HFF-Myc (cell line): Measurements from ENCODE around the gene PLP2.

Source experiments
- DNase-seq: peaks from one replicate; pipeline ENCODE4 v3.0.0-alpha.2; 2011; ENCODE audit warnings: low read depth; ENCODE audit errors: extremely low read depth
- H3K4me3 ChIP-seq: replicated peaks from 2 replicates; pipeline ENCODE4 v1.5.1; 2011; ENCODE audit warnings: low read depth, mild to moderate bottlenecking, control low read depth, low read length
- TF ChIP-seq, protein P1 (sequence below): IDR thresholded peaks from 2 replicates; pipeline ENCODE4 v1.5.1; 2012; ENCODE audit warnings: mild to moderate bottlenecking, low read depth, low read length, control low read depth; ENCODE audit errors: missing control alignments

PLP2 gene

DNA sequence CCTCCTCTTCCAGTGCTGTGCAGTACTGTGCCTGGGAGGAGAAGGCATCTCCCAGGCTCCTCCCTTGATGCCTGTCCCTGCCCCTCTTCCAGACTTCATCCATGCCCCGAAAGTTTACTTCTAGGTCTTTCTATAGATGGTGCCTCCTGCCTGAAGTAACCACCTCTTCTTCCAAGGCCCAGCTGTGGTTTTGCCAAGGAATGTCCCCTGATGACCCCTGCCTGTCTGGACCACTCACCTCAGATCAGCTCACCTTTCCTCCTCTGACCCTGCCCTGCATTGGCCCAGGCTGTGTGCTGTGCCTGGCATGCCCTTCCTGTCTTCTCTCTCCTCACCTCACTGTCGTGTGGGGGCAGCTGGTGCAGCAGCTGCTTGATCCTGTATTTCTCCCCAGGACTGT, 7.7 kb downstream of the PLP2 start:
- TF ChIP-seq, protein P1, sequence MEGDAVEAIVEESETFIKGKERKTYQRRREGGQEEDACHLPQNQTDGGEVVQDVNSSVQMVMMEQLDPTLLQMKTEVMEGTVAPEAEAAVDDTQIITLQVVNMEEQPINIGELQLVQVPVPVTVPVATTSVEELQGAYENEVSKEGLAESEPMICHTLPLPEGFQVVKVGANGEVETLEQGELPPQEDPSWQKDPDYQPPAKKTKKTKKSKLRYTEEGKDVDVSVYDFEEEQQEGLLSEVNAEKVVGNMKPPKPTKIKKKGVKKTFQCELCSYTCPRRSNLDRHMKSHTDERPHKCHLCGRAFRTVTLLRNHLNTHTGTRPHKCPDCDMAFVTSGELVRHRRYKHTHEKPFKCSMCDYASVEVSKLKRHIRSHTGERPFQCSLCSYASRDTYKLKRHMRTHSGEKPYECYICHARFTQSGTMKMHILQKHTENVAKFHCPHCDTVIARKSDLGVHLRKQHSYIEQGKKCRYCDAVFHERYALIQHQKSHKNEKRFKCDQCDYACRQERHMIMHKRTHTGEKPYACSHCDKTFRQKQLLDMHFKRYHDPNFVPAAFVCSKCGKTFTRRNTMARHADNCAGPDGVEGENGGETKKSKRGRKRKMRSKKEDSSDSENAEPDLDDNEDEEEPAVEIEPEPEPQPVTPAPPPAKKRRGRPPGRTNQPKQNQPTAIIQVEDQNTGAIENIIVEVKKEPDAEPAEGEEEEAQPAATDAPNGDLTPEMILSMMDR = no peak
- no peak overlapping the region for H3K4me3 ChIP-seq
- no peak for DNase-seq

DNA sequence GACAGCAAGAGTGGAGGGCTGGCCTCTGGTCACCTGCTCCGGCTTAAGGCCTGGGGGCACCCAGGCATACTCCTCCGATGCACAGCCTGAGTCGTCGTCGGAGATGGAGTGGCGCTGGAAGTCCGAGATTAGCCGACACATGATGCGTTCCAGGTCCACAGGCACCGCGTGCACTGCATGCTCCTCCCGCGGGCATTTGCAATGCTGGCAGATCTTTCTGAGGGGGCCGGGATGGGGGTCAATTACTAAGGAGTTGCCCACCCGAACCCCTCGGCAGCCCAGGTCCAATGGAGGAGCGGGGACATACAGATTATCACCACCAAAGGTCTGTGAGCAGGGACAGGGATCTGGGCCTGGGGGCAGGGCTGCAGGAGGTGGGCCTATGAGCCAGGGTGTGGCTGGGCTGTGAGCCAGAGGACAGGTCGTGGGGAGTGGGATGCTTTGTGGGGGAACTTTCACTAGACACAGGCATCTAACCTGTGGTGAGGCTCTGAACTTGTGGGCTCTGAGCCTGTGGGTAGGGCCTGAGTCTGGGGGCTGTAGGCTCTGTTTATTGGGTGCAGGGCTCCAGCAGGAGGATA, 12.1 kb downstream of the PLP2 start:
- DNase-seq = no peak
- H3K4me3 ChIP-seq = peak overlapping the region; percentile 19
- TF ChIP-seq, protein P1 = no peak

DNA sequence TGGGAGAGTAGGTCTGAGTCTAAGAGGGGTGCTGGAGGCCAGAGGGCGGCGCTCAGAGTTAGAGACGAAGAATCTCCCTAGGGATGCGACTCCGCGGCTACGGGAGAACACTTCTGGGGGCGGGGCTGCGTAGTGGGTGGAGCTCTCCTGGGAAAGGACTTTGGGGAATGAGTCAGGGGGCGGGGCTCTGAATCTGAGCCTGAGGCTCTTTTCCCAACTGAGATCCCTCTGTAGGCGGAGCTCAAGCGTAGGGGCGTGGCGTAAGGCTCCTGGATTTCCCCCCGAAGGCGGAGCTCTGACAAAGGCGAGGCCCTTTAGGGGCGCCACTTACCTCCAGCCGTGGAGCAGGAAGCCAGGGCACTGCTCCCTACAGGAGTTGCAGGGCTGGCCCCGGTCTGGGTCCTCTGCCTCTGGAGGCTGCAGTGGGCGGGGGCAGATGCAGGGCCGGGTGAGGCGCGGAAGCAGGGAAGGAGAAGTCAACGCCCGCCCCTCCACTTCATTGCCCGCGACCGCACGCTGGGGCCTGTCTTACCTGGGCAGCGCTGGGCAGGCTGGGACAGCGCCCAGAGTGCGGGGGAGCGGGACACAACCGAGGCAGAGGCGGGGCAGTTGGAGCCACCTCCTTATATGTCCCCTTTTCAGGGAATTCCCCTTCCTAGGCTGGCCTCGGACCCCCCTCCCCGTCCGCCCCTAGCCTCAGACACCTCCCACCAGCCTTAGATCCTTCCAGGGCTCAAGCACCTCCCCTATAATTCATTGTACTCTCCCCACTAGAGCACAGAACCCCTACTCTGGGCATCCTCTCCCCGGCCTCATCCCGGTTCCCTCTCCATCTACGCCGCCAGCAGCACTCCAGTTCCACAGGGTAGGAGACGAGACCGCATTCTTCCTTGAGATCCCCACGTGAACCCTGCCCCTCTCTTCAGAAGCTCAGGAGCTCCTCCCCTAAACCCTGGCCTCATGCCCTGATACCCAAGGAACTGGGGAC, 12.9 kb downstream of the PLP2 start:
- TF ChIP-seq, protein P1 = no peak
- DNase-seq = peak; percentile 76
- peak overlapping the region; percentile 60 for H3K4me3 ChIP-seq

DNA sequence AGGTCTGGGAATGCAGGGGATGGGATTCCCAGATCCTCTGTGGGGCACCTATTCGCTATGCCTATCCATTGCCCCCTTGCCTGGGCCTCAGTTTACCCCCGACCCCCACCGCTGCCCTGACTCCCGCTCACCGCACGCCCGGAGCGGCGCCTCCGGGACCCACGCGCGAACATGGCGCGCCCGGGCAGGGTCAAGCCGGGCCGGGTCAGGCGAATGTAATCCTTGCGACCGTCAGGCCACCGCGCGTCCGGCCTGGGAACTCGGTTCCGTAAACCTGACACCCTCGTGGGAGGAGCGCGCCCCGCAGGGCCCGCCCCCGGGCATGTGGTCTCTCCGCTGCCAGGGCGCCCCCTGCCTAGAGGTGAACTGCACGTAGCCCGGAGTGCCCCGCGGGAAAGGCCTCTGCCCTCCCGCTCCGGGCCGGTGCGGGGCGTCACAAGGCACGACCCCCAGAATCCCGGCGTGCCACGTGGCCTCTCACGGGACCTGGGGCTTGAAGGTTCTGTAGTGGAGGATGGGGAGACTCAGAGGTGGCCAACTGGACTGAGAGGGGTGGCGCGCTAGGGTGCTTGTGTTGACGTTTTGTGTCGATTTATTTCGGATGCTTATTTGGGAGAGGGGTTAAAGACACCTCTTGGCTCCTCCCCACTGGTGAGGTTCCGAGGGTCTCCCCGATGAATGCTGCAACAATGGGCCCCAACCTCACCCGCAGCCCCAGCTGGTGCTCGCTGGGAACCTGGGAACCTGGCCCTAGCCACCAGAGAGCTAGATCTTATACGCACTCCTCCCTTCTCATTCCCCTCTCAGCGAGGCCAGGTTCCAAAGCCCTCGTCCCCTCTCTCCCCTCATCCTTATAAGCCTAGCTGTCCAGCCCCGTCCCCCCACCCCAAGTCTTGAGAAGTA, 14.7 kb downstream of the PLP2 start, which contains the start of gene PRICKLE3:
TSS of gene PRICKLE3 (minus strand) at position 249 of the 903 bp plus-strand sequence. CDS start at position 173, 76 bp downstream.
- TF ChIP-seq, protein P1 = peak; percentile 35
- H3K4me3 ChIP-seq = peak within 1 kb of the TSS; percentile 60
- no peak for DNase-seq

DNA sequence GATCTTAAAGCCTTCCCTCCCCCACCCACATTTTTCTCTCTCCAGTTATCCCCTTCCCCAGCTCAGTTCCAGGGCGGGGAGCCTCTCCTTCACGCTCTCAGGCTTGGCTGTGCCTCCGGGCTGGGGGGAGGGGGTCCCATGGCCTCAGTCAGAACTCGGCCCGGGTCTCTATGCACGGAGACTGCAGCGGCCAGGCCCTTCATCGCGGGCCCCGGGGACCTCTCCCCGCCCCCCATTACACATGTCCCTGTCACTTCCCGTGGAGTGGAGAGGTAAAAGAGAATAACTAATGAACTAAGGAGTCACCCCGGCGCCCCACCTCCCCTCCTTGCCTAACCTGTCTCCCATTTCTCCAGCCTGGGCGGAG, 15.3 kb downstream of the PLP2 start:
- no peak overlapping the region for H3K4me3 ChIP-seq
- DNase-seq = no peak
- TF ChIP-seq, protein P1 = no peak

DNA sequence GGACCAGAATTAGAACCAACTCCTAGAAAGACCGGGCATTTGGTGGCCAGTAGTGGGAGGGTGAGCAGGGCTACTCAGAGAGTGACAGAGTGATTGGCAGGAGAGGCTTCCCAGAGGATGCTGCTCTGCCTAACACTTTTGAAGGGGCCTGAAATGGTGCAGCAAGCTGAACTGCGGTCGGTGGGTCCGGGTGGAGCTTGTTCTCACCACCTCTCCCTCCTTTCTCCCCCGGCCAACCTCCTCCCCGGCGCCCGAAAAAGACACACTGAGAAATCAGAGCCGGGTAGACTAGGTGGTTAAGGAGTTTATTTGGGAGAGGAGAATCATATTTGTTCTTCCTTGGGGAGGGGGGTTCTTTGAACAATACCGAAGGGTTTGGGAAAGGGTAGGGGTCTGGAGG, 15.8 kb downstream of the PLP2 start:
- no peak for DNase-seq
- TF ChIP-seq, protein P1 = no peak
- no peak overlapping the region for H3K4me3 ChIP-seq
